Neural cell (in vitro differentiated cells): ENCODE measurements around the gene GRIK3. TPM values are rescaled to one million over a fixed set of nuclear protein-coding genes. Genes with fewer than 3 reads are reported as not detected.

ENCODE experiments used
- H2AFZ ChIP-seq: fragments of 200-600, 300-800 bp; sonication (generic), shearing (Covaris generic); 2 replicates; pipeline ENCODE4 v1.6.0; 2014; ENCODE audit warnings: low read depth, mild to moderate bottlenecking, antibody characterized with exemption, low read length, moderate library complexity
- H3F3A ChIP-seq: fragments of 200-600 bp; shearing (Covaris generic); 2 replicates; pipeline ENCODE4 v1.6.1; 2016; ENCODE audit warnings: mild to moderate bottlenecking, moderate library complexity, mixed read lengths, antibody characterized with exemption, low read length; ENCODE audit not compliant: insufficient read depth, poor library complexity, severe bottlenecking
- H3K27ac ChIP-seq: fragments of 200-600, 300-800 bp; sonication (generic), shearing (Covaris generic); 2 replicates; pipeline ENCODE4 v1.5.1; 2014; ENCODE audit warnings: mild to moderate bottlenecking, low read length, moderate library complexity
- H3K27me3 ChIP-seq: fragments of 300-800, 200-600 bp; sonication (generic), shearing (Covaris generic); 2 replicates; pipeline ENCODE4 v1.6.0; 2014; ENCODE audit warnings: mild to moderate bottlenecking, low read depth, low read length, moderate library complexity; ENCODE audit not compliant: insufficient read depth
- H3K36me3 ChIP-seq: fragments of 300-800, 200-600 bp; sonication (generic), shearing (Covaris generic); 2 replicates; pipeline ENCODE4 v1.5.1; 2014; ENCODE audit warnings: mild to moderate bottlenecking, antibody characterized with exemption, low read length, moderate library complexity; ENCODE audit not compliant: insufficient read depth
- H3K4me2 ChIP-seq: fragments of 300-800, 200-600 bp; sonication (generic), shearing (Covaris generic); 2 replicates; pipeline ENCODE4 v1.6.0; 2014; ENCODE audit warnings: mild to moderate bottlenecking, low read length
- H3K4me3 ChIP-seq: fragments of 300-800, 200-600 bp; sonication (generic), shearing (Covaris generic); 2 replicates; pipeline ENCODE4 v1.5.1; 2014; ENCODE audit warnings: mild to moderate bottlenecking, low read length, moderate library complexity
- H3K79me2 ChIP-seq: fragments of 200-600 bp; shearing (Covaris generic); replicated peaks from 2 replicates; pipeline ENCODE4 v1.6.0; 2014; ENCODE audit warnings: mild to moderate bottlenecking, low read length, moderate library complexity; ENCODE audit not compliant: insufficient read depth
- H3K9ac ChIP-seq: fragments of 300-800, 200-600 bp; sonication (generic), shearing (Covaris generic); 2 replicates; pipeline ENCODE4 v1.6.1; 2016; ENCODE audit warnings: mild to moderate bottlenecking, low read length, mixed read lengths
- H3K9me2 ChIP-seq: fragments of 200-600 bp; shearing (Covaris generic); 2 replicates; pipeline ENCODE4 v1.6.1; 2016; ENCODE audit warnings: mild to moderate bottlenecking, low read length, mixed read lengths; ENCODE audit not compliant: insufficient read depth
- H3K9me3 ChIP-seq: fragments of 200-600, 300-800 bp; sonication (generic), shearing (Covaris generic); 2 replicates; pipeline ENCODE4 v1.6.1; 2016; ENCODE audit warnings: mild to moderate bottlenecking, mixed run types, low read length, moderate library complexity, mixed read lengths
- H4K20me1 ChIP-seq: fragments of 200-600 bp; shearing (Covaris generic); 2 replicates; pipeline ENCODE4 v1.6.1; 2016; ENCODE audit warnings: mild to moderate bottlenecking, mixed run types; ENCODE audit not compliant: insufficient read depth
- EP300 ChIP-seq: fragments of 450-650 bp; conservative IDR thresholded peaks from 2 replicates; pipeline ENCODE4 v1.6.1; 2014; ENCODE audit warnings: antibody characterized with exemption, mild to moderate bottlenecking, moderate library complexity; ENCODE audit not compliant: poor library complexity, severe bottlenecking
- EZH2 ChIP-seq: fragments of 200-600, 300-800 bp; shearing (Covaris generic), sonication (generic); IDR thresholded peaks from 2 replicates; pipeline ENCODE4 v1.6.1; 2014; ENCODE audit warnings: antibody characterized with exemption, low read length, borderline replicate concordance, mild to moderate bottlenecking; ENCODE audit not compliant: insufficient read depth, poor library complexity, severe bottlenecking
- MXI1 ChIP-seq: fragments of 450-650 bp; conservative IDR thresholded peaks from 2 replicates; pipeline ENCODE4 v1.6.1; 2014; ENCODE audit warnings: antibody characterized with exemption, mild to moderate bottlenecking; ENCODE audit not compliant: poor library complexity, severe bottlenecking
- POLR2AphosphoS5 ChIP-seq: IDR thresholded peaks from 2 replicates; pipeline ENCODE4 v1.6.1; 2012
- RAD21 ChIP-seq: fragments of 450-650 bp; conservative IDR thresholded peaks from 2 replicates; pipeline ENCODE4 v1.6.1; 2014; ENCODE audit warnings: antibody characterized with exemption, mild to moderate bottlenecking, moderate library complexity
- SMC3 ChIP-seq: fragments of 450-650 bp; conservative IDR thresholded peaks from 2 replicates; pipeline ENCODE4 v1.6.1; 2014; ENCODE audit warnings: antibody characterized with exemption, mild to moderate bottlenecking, moderate library complexity; ENCODE audit not compliant: poor library complexity
- TAF1 ChIP-seq: IDR thresholded peaks from 2 replicates; pipeline ENCODE4 v1.6.1; 2012; ENCODE audit warnings: low read depth
- polyA plus RNA-seq: library from polyadenylated mRNA; depleted of rRNA; stranded (reverse); fragments of >200 nt; gene quantifications from 2 replicates; pipeline ENCODE4 v1.2.3, GENCODE V29; 2014
- TF ChIP-seq, protein P1 (sequence below): IDR thresholded peaks from 2 replicates; pipeline ENCODE4 v1.6.1; 2012; ENCODE audit warnings: borderline replicate concordance
- TF ChIP-seq, protein P2 (sequence below): fragments of 450-650 bp; IDR thresholded peaks from 2 replicates; pipeline ENCODE4 v1.5.1; 2014; ENCODE audit warnings: antibody characterized with exemption, mild to moderate bottlenecking, moderate library complexity; ENCODE audit not compliant: poor library complexity, severe bottlenecking

The GRIK3 gene
- polyA plus RNA-seq, 1 donor from 2014 or later, result 5.0 TPM

DNA sequence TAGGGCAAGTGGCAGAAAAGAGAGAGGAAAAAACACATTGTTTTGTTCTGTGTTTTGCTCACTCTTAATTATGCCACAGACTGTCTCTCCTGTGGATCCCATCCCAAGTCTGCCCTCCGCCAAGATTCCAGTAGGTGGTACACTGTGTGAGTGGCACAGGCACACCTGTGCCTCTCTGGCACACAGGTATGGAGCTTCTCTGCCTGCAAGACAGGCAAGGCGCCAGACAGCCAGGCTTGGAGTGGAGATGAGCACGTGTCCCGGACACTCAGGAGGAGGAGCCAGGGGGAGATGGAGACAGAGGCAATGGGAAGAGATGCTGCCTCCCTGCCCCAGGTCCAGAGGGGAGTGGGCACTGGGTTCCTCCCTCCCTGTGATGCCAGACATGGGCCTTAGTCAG lies 6.5 kb upstream of the GRIK3 start:
- H3K4me2 ChIP-seq, result no peak overlapping the region
- peaks cover 9% of the 10 kb centered on the region for H3K27me3 ChIP-seq
- no peaks in the 10 kb centered on the region for H4K20me1 ChIP-seq
- no peak overlapping the region for H3K27ac ChIP-seq
- TF ChIP-seq POLR2AphosphoS5 (no peak), EP300 (no peak), RAD21 (no peak)
- TF ChIP-seq, protein P1, sequence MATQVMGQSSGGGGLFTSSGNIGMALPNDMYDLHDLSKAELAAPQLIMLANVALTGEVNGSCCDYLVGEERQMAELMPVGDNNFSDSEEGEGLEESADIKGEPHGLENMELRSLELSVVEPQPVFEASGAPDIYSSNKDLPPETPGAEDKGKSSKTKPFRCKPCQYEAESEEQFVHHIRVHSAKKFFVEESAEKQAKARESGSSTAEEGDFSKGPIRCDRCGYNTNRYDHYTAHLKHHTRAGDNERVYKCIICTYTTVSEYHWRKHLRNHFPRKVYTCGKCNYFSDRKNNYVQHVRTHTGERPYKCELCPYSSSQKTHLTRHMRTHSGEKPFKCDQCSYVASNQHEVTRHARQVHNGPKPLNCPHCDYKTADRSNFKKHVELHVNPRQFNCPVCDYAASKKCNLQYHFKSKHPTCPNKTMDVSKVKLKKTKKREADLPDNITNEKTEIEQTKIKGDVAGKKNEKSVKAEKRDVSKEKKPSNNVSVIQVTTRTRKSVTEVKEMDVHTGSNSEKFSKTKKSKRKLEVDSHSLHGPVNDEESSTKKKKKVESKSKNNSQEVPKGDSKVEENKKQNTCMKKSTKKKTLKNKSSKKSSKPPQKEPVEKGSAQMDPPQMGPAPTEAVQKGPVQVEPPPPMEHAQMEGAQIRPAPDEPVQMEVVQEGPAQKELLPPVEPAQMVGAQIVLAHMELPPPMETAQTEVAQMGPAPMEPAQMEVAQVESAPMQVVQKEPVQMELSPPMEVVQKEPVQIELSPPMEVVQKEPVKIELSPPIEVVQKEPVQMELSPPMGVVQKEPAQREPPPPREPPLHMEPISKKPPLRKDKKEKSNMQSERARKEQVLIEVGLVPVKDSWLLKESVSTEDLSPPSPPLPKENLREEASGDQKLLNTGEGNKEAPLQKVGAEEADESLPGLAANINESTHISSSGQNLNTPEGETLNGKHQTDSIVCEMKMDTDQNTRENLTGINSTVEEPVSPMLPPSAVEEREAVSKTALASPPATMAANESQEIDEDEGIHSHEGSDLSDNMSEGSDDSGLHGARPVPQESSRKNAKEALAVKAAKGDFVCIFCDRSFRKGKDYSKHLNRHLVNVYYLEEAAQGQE, result no peak
- TF ChIP-seq, protein P2, sequence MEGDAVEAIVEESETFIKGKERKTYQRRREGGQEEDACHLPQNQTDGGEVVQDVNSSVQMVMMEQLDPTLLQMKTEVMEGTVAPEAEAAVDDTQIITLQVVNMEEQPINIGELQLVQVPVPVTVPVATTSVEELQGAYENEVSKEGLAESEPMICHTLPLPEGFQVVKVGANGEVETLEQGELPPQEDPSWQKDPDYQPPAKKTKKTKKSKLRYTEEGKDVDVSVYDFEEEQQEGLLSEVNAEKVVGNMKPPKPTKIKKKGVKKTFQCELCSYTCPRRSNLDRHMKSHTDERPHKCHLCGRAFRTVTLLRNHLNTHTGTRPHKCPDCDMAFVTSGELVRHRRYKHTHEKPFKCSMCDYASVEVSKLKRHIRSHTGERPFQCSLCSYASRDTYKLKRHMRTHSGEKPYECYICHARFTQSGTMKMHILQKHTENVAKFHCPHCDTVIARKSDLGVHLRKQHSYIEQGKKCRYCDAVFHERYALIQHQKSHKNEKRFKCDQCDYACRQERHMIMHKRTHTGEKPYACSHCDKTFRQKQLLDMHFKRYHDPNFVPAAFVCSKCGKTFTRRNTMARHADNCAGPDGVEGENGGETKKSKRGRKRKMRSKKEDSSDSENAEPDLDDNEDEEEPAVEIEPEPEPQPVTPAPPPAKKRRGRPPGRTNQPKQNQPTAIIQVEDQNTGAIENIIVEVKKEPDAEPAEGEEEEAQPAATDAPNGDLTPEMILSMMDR, result no peak
- H3K9me2 ChIP-seq, result no peaks in the 10 kb centered on the region
- no peak overlapping the region for H2AFZ ChIP-seq
- no peaks in the 10 kb centered on the region for H3F3A ChIP-seq
- no peaks in the 10 kb centered on the region for H3K79me2 ChIP-seq
- no peak overlapping the region for H3K4me3 ChIP-seq
- no peak overlapping the region for H3K9ac ChIP-seq
- no peaks in the 10 kb centered on the region for H3K9me3 ChIP-seq
- no peaks in the 10 kb centered on the region for H3K36me3 ChIP-seq

DNA sequence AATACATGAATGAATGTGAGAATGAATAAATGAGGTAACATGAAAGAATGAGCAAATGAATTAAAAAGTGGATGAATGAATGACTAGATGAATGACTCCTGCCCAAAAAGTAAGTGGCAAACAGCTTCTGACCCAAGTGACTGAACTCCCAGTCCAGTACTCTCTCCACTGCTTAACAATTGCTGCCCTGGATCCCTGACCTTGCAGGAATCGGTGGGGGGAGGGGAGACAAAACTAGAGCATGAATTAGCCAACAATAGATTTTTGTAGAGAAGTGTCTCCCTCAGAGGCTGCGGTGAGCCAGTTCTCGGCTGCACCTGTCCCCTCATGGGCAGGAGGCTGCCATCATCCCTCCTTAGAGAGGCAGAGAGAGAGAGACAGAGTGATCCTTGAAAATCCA lies 5.9 kb upstream of the GRIK3 start:
- Histone ChIP-seq H4K20me1 (no peaks in the 10 kb centered on the region), H3K9ac (no peak overlapping the region), H3K27ac (no peak overlapping the region), H3K27me3 (peaks cover 14% of the 10 kb centered on the region), H3K9me3 (no peaks in the 10 kb centered on the region), H2AFZ (no peak overlapping the region), H3K79me2 (no peaks in the 10 kb centered on the region), H3K4me3 (no peak overlapping the region), H3K36me3 (no peaks in the 10 kb centered on the region), H3F3A (peaks cover 2% of the 10 kb centered on the region), H3K4me2 (no peak overlapping the region), H3K9me2 (no peaks in the 10 kb centered on the region)
- TF ChIP-seq, protein P2, result no peak
- TF ChIP-seq POLR2AphosphoS5, result no peak
- no peak for TF ChIP-seq MXI1
- TF ChIP-seq SMC3, result no peak
- no peak for TF ChIP-seq TAF1
- TF ChIP-seq EP300, result no peak
- no peak for TF ChIP-seq EZH2
- no peak for TF ChIP-seq RAD21
- TF ChIP-seq, protein P1, result no peak
